Fibroblast of skin of right biceps (primary cell): ENCODE data around the gene PARK7.
"Not testable (repeated sequence)": the region's sequence is repeated elsewhere in the genome, so short reads cannot be mapped to it uniquely, and the experiment has no call there.

Source experiments
- DNase-seq: peaks from one replicate; pipeline ENCODE4 v3.0.0-alpha.2; 2013

The PARK7 gene

GRCh38 chr1:7948960-7949359, 12.6 kb upstream of the PARK7 start:
- DNase-seq: peak; percentile 95

- not testable (repeated sequence) for DNase-seq
These were observed 8.7 kb upstream of the PARK7 start for GRCh38 chr1:7952791-7953190.

DNA sequence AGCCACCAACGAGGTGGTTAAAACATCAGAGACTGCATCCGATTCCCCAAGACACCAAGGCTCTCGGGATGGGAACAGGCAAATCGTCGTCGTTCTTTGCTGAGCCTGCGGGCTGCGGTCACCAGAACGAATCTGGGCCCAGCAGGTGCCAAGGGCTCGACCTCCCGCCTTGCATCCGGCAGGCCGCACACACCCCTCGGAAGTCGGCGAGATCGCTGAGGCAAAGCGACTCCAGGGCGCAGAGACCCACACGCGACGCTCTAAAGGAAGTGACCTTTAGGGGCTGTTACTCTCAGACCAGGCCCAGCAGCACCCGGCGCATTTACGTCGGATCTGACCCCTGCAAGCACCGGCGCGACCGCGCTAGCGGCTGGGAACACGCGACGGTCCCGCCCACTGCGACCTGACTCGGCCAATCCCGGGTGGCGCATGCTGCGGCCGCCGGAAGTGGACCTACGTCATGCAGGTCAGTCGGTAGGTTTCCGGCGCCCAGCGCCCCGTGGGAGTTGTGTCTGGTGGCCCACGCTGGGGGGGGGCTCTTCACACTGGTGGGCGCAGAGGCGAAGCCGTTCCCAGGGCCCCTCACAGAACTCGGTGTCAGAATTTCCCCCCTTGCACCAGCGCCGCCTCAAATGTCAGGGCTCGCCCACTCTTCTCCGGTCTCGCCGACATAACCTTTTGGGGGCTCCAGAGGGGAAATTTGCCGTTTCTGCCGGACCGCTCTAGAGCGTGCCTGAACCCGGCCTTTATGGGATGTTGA, 7.5 kb upstream of the PARK7 start:
- peak; percentile 82 for DNase-seq

- no peak for DNase-seq
These were observed 6.8 kb upstream of the PARK7 start for GRCh38 chr1:7954683-7955082.

DNA sequence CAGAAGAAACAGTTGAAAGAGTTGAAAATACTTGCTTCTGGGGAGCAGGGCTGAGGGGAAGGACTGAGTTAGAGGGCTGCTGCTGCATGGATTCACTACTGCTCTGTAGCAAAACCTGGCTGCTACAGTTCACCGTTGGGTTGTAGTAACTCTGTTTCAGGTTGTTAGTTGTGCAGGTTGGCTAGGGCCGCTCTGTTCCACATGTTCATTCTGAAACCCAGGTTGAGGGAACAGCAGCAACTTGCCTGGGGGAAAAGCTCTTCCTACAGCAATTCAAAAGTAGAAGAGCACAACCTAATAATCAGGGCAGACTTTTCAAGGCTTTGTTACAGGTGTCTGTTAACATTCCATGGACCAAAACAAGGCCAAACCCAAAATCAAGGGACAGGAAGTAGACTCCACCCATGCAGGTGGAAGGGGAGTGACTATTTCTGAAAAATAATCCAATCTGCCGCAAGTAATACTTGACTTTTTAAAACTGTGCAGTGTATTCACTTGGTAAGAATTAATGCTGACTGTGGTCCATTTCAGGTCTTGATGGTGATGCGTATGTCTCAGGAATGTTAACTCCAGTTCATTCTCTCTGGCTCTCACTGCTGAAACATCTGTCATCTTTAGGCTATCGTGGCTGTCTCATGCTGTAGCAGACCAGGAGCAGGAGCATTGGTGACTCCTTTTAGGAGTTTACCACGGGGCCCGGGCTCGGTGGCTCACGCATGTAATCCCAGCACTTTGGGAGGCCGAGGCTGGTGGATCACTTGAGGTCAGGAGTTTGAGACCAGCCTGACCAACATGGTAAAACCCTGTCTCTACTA, 5.1 kb upstream of the PARK7 start:
- DNase-seq: peak; percentile 77

DNA sequence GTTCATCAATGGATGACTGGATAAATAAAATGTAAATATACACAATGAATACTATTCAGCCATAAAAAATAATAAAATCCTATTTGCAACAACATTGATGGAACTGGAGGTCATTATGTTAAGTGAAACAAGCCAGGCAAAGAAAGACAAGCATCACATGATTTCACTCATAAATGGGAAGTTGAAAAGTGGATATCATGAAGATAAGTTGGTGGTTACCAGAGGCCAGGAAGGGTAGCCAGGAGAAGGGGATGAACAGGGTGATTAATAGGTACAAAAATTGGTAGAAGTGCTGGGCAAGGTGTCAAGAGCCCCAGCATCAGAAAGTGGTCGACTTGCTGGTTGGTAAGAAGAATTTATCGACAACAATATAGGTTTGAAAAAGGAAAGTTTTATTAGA, 1.3 kb upstream of the PARK7 start:
- no peak for DNase-seq

GRCh38 chr1:7960867-7961215, 670 bp upstream of the PARK7 start:
- no peak for DNase-seq

- DNase-seq: no peak
These were observed 464 bp downstream of the PARK7 start for GRCh38 chr1:7962014-7962335.

GRCh38 chr1:7962636-7963377, 1.3 kb downstream of the PARK7 start:
- no peak for DNase-seq

- not testable (repeated sequence) for DNase-seq
These were observed 1.8 kb downstream of the PARK7 start for GRCh38 chr1:7963378-7963730.

DNA sequence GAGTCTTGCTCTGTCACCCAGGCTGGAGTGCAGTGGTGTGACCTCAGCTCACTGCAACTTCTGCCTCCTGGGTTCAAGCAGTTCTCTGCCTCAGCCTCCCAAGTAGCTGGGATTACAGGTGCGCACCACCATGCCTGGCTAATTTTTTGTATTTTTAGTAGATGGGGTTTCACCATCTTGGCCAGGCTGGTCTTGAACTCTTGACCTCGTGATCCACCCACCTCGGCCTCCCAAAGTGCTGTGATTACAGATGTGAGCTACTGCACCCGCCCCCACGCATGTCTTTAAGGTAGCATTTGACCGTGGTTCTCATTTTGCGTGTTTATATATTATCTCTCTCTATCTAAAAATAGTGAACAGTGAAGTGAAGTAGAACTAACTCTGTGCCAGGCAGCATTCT, 2.3 kb downstream of the PARK7 start:
- DNase-seq: not testable (repeated sequence)

- no peak for DNase-seq
These were observed 3.0 kb downstream of the PARK7 start for GRCh38 chr1:7964476-7964875.

DNA sequence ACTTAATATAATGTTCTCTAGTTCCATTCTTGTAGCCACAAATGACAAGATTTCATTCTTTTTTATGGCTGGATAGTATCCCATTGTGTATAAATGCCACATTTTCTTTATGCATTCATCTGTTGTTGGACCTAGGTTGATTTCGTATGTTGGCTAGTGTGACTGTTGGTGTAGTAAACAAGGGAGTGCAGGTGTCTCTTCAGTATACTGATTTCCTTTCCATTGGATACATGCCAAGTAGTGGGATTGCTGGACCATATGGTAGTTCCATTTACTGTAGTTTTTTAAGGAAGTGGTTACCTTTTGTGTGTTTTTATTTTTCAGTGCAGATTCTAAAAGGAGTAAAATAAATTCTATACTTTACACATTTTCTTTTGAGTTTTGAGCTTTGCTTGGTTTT, 5.7 kb downstream of the PARK7 start:
- DNase-seq: no peak

DNA sequence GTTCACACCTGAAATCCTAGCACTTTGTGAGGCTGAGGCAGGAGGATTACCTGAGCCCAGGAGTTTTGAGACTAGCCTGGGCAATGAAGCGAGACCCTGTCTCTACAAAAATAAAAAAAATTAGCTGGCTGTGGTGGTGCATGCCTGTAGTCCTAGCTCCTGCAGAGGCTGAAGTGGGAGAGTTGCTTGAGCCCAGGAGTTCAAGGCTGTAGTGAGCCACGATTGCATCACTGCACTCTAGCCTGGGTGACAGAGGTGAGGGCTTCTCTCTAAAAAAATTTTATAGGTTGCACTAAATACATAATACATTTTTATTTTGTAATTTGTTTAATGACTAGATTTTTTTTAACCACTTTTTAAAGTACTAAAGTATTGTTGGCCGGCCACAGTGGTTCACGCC, 6.1 kb downstream of the PARK7 start:
- DNase-seq: no peak

DNA sequence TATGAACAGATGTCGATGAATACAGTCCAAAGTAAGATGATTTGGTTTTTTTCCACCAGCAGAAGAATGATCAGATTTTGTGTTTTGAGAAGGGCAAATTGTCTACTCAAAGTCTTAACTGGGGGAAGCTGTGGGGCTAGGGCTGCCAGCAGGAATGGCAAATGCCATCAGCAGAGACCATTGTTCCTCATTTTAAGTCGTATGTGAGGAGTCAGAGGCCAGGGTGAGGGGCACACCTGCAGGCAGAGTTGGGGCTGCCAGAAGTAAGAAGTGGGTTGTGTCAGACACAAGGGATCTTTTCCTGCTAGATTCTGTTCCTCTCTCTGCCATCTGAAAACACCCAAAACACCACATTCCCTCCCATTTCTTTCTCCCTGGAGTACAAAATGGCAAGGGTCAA, 8.7 kb downstream of the PARK7 start:
- no peak for DNase-seq

DNA sequence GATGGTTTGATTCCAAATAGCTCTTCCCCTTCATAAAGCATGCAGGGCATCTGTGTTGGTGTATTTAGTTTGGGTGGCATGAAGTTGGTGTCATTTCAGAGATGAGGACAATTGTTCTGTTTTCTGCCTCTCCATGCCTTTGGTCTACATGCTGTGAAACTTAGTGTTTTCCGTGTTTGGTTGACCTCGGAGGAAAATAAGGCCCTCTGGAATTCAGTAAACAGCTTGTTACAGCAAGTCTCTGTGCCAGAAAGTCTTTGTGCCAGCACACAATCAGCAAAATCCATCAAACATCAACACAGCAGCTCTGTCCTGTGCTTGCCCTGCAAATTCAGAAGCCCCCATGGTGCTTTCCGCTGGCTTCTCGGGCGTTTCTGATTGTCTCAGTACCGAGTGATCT, 9.5 kb downstream of the PARK7 start:
- DNase-seq: no peak

- no peak for DNase-seq
These were observed 10.8 kb downstream of the PARK7 start for GRCh38 chr1:7972285-7972684.

GRCh38 chr1:7973086-7973485, 11.6 kb downstream of the PARK7 start:
- DNase-seq: no peak

- DNase-seq: peak; percentile 62
These were observed 13.8 kb downstream of the PARK7 start for GRCh38 chr1:7975212-7975865.

- no peak for DNase-seq
These were observed 19.5 kb downstream of the PARK7 start for GRCh38 chr1:7980984-7981383.

GRCh38 chr1:7983086-7983778, 21.7 kb downstream of the PARK7 start:
- no peak for DNase-seq

DNA sequence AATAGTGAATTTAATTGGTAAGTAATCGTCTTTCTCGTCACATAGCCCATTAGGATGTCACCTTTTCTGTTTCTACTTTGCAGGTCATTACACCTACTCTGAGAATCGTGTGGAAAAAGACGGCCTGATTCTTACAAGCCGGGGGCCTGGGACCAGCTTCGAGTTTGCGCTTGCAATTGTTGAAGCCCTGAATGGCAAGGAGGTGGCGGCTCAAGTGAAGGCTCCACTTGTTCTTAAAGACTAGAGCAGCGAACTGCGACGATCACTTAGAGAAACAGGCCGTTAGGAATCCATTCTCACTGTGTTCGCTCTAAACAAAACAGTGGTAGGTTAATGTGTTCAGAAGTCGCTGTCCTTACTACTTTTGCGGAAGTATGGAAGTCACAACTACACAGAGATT, 23.3 kb downstream of the PARK7 start:
- DNase-seq: no peak
